Measurements from ENCODE around the gene TRAPPC3. TPM values are rescaled to one million over a fixed set of nuclear protein-coding genes. Genes with fewer than 3 reads are reported as not detected.
A peak's percentile ranks its signal among the peaks of the same experiment; 100 is the strongest.

Gene TRAPPC3
- total RNA-seq, 1 experiment from 2014 or later: 98.7 TPM

DNA sequence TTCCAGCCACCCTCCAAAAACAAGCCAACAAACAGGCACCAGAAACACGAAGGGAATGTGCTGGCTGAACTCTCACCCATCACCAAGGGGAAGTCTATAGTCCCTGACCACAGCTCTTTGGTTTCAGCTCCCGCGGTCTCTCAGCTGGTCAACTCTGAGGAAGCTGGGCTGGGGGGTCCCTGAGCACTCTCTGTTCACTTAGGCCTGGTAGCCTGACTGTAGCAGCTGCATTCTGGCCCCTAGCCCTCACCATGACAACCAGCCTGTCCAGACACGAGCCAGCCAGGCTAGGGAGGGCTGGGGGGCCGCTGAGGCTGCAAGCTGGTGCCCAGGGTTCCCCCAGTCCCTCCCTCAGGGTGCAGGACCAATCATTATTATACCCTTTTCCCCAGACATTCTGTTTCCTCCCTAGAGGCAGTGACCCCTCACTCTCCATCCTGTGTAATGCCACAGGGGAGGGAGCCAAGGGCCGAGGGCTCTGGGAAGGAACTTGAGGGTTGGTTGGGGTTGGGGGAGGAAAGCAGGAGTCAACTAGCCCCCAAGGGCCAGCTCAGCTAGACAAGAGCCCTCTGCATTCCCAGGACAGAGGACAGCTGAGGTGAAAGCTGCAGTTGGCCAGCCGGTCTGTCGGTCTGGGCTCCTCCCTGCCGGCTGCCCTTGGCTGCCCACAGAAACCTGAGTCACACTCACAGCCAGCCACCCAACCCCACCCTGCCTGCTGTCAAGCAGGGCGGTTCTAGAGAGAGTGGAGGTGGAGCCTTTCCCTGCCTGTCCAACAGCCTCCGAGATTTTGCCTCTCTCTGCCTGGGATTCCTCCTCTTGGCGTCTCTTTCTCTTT, 1.2 kb upstream of the TRAPPC3 start:
- H3K4me3 ChIP-seq (ENCODE audit: low read depth in 2 of 2, low read length in 2 of 2): peak overlapping the region; percentile 14 to 37
- H3K4me1 ChIP-seq (ENCODE audit: control insufficient read depth, insufficient read depth, low read length): peaks cover 42% of the 10 kb centered on the region
- in situ Hi-C loops (cut with HindIII; ENCODE audit: low pct_unique_long_range_greater_than_20kb, low sequenced_read_pairs) (no loop called here), intact Hi-C loops (cut with micrococcal nuclease; ENCODE audit: unreplicated experiment) (loop anchor here (1.0 kb wide), 1 partner anchor 20 kb away; no protein-coding TSS in a partner anchor)
- no peaks in the 10 kb centered on the region for H3K9me3 ChIP-seq (ENCODE audit: control insufficient read depth, insufficient read depth, low read depth, low read length)
- ChIA-PET CTCF (interaction anchor here (0.7 to 2.6 kb wide), 9 partner anchors 9 to 298 kb away, joined by 3 to 29 read pairs (median 3); partner anchors contain the start of gene SH3D21), POLR2A (interaction anchor here (0.5 to 1.9 kb wide), 8 partner anchors 14 to 1071 kb away, joined by 3 to 12 read pairs (median 4); no protein-coding TSS in a partner anchor)
- H3K27me3 ChIP-seq (ENCODE audit: control insufficient read depth, insufficient read depth, low read length): no peaks in the 10 kb centered on the region
- BruUV-seq (replicated peaks): no TSS peak
- DNase-seq (ENCODE audit: low read depth, low spot score) (peak; percentile 80), ATAC-seq (peak; percentile 86)
- H3K36me3 ChIP-seq (ENCODE audit: control insufficient read depth, insufficient read depth, low read length): no peaks in the 10 kb centered on the region; the same call in 1 of the 2 replicates
- peak overlapping the region; percentile 98 for H3K27ac ChIP-seq (ENCODE audit: low read length)
- TF ChIP-seq SIN3A (IDR thresholded peaks at IDR 0.05; ENCODE audit: borderline replicate concordance, insufficient read depth, low read depth, low read length): no peak
- TF ChIP-seq POLR2AphosphoS5 (IDR thresholded peaks at IDR 0.05; ENCODE audit: low read depth, low read length): peak; percentile 73; the same call in 1 of the 2 replicates
- TF ChIP-seq TCF7L2 (IDR thresholded peaks at IDR 0.05; ENCODE audit: low read depth, low read length): no peak
- TF ChIP-seq, protein P1, sequence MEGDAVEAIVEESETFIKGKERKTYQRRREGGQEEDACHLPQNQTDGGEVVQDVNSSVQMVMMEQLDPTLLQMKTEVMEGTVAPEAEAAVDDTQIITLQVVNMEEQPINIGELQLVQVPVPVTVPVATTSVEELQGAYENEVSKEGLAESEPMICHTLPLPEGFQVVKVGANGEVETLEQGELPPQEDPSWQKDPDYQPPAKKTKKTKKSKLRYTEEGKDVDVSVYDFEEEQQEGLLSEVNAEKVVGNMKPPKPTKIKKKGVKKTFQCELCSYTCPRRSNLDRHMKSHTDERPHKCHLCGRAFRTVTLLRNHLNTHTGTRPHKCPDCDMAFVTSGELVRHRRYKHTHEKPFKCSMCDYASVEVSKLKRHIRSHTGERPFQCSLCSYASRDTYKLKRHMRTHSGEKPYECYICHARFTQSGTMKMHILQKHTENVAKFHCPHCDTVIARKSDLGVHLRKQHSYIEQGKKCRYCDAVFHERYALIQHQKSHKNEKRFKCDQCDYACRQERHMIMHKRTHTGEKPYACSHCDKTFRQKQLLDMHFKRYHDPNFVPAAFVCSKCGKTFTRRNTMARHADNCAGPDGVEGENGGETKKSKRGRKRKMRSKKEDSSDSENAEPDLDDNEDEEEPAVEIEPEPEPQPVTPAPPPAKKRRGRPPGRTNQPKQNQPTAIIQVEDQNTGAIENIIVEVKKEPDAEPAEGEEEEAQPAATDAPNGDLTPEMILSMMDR (IDR thresholded peaks at IDR 0.05): no peak
- TF ChIP-seq, protein P2, sequence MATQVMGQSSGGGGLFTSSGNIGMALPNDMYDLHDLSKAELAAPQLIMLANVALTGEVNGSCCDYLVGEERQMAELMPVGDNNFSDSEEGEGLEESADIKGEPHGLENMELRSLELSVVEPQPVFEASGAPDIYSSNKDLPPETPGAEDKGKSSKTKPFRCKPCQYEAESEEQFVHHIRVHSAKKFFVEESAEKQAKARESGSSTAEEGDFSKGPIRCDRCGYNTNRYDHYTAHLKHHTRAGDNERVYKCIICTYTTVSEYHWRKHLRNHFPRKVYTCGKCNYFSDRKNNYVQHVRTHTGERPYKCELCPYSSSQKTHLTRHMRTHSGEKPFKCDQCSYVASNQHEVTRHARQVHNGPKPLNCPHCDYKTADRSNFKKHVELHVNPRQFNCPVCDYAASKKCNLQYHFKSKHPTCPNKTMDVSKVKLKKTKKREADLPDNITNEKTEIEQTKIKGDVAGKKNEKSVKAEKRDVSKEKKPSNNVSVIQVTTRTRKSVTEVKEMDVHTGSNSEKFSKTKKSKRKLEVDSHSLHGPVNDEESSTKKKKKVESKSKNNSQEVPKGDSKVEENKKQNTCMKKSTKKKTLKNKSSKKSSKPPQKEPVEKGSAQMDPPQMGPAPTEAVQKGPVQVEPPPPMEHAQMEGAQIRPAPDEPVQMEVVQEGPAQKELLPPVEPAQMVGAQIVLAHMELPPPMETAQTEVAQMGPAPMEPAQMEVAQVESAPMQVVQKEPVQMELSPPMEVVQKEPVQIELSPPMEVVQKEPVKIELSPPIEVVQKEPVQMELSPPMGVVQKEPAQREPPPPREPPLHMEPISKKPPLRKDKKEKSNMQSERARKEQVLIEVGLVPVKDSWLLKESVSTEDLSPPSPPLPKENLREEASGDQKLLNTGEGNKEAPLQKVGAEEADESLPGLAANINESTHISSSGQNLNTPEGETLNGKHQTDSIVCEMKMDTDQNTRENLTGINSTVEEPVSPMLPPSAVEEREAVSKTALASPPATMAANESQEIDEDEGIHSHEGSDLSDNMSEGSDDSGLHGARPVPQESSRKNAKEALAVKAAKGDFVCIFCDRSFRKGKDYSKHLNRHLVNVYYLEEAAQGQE (IDR thresholded peaks at IDR 0.05; ENCODE audit: insufficient read depth in 1 of 2, low read depth in 2 of 2, low read length in 1 of 2): no peak

DNA sequence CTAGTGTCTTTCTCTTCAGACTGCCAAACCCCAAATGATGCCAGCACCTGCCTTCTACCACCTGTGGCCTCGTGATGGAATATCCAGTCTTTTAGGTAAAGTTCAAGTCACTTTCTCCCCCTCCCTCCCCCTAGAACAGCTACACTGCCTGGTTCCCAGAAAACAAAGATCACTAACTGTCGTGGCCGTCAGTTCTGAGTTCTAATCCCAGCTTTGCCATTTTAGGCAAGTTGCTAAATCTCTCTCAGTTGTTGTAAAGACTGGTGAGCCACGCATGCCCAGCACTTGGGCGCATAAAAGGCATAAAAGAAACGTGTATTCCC, 648 bp upstream of the TRAPPC3 start:
- no peak for DNase-seq (ENCODE audit: low read depth, low spot score)
- H3K9me3 ChIP-seq (ENCODE audit: control insufficient read depth, insufficient read depth, low read depth, low read length): no peaks in the 10 kb centered on the region
- ChIA-PET CTCF (interaction anchor here (0.7 to 2.6 kb wide), 11 partner anchors 10 to 299 kb away, joined by 3 to 29 read pairs (median 3); partner anchors contain the start of gene SH3D21), POLR2A (interaction anchor here (0.5 to 1.9 kb wide), 6 partner anchors 14 to 136 kb away, joined by 3 to 12 read pairs (median 5); no protein-coding TSS in a partner anchor)
- BruUV-seq (replicated peaks): no TSS peak
- H3K4me3 ChIP-seq (ENCODE audit: low read depth in 2 of 2, low read length in 2 of 2): peak overlapping the region; percentile 5 to 26; a peak in 3 of 4 replicates
- TF ChIP-seq SIN3A (IDR thresholded peaks at IDR 0.05; ENCODE audit: borderline replicate concordance, insufficient read depth, low read depth, low read length): no peak
- TF ChIP-seq, protein P1 (IDR thresholded peaks at IDR 0.05): no peak
- TF ChIP-seq, protein P2 (IDR thresholded peaks at IDR 0.05; ENCODE audit: insufficient read depth in 1 of 2, low read depth in 2 of 2, low read length in 1 of 2): no peak
- no peak for TF ChIP-seq TCF7L2 (IDR thresholded peaks at IDR 0.05; ENCODE audit: low read depth, low read length)
- no peak for TF ChIP-seq POLR2AphosphoS5 (IDR thresholded peaks at IDR 0.05; ENCODE audit: low read depth, low read length)
- intact Hi-C loops (cut with micrococcal nuclease; ENCODE audit: unreplicated experiment) (loop anchor here (1.0 to 5.0 kb wide), 2 partner anchors 38 to 132 kb away; no protein-coding TSS in a partner anchor), in situ Hi-C loops (cut with HindIII; ENCODE audit: low pct_unique_long_range_greater_than_20kb, low sequenced_read_pairs) (no loop called here)
- H3K27ac ChIP-seq (ENCODE audit: low read length): peak overlapping the region; percentile 98
- H3K4me1 ChIP-seq (ENCODE audit: control insufficient read depth, insufficient read depth, low read length): peaks cover 38% of the 10 kb centered on the region
- no peaks in the 10 kb centered on the region for H3K27me3 ChIP-seq (ENCODE audit: control insufficient read depth, insufficient read depth, low read length)
- ATAC-seq: 0 out of 2 replicates have a peak, but pooled peaks have one; percentile 0
- no peaks in the 10 kb centered on the region; the same call in 1 of the 2 replicates for H3K36me3 ChIP-seq (ENCODE audit: control insufficient read depth, insufficient read depth, low read length)
